DOHH2 (cell line): ENCODE data around the gene SPATA25.

Source experiments
- EZH2phosphoT487 ChIP-seq: fragments of 200-600 bp; sonication (generic); IDR thresholded peaks from 2 replicates; pipeline ENCODE4 v1.6.1; 2017; ENCODE audit warnings: borderline replicate concordance, mild to moderate bottlenecking, antibody characterized with exemption, low read length, moderate library complexity, mixed read lengths
- TF ChIP-seq, protein P1 (sequence below): fragments of 200-600 bp; sonication (generic); IDR thresholded peaks from one replicate; pipeline ENCODE4 v1.5.1; 2014; ENCODE audit warnings: antibody characterized with exemption, mild to moderate bottlenecking, low read depth, low read length; ENCODE audit not compliant: poor library complexity, severe bottlenecking

DNA sequence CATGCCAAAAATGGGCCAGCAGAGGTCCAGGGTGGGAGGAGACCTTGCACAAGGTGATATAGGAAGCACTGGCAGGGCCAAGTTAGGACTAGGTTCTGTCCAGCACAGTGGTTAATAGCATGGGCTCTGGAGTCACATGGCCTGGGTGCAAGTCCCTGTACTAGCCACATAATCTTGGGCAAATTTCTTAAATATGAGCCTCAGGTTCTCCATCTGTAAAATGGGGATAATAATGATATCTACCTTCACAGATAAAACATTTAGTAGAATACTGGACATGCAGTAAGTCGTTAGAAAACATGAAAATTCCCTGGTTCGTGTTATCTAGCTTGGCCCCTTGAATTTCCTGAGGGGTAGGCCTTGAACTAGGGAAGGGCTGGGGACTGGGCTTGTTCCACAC, 9.9 kb upstream of the SPATA25 start:
- TF ChIP-seq, protein P1, sequence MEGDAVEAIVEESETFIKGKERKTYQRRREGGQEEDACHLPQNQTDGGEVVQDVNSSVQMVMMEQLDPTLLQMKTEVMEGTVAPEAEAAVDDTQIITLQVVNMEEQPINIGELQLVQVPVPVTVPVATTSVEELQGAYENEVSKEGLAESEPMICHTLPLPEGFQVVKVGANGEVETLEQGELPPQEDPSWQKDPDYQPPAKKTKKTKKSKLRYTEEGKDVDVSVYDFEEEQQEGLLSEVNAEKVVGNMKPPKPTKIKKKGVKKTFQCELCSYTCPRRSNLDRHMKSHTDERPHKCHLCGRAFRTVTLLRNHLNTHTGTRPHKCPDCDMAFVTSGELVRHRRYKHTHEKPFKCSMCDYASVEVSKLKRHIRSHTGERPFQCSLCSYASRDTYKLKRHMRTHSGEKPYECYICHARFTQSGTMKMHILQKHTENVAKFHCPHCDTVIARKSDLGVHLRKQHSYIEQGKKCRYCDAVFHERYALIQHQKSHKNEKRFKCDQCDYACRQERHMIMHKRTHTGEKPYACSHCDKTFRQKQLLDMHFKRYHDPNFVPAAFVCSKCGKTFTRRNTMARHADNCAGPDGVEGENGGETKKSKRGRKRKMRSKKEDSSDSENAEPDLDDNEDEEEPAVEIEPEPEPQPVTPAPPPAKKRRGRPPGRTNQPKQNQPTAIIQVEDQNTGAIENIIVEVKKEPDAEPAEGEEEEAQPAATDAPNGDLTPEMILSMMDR, result no peak
- no peak for TF ChIP-seq EZH2phosphoT487
